C4-2B (cell line): ENCODE results near the gene SEZ6L.

Experiments
- H3K27ac ChIP-seq: fragments of 450-650 bp; 2 replicates; pipeline ENCODE4 v1.5.1; 2017
- ZFX ChIP-seq: fragments of 450-650 bp; IDR thresholded peaks from 2 replicates; pipeline ENCODE4 v1.6.1; 2017
- TF ChIP-seq, protein P1 (sequence below): fragments of 450-650 bp; conservative IDR thresholded peaks from 2 replicates; pipeline ENCODE4 v1.5.1; 2017; ENCODE audit warnings: mild to moderate bottlenecking

SEZ6L gene

GRCh38 chr22:26314171-26314570, 144.9 kb downstream of the SEZ6L start:
- TF ChIP-seq, protein P1, sequence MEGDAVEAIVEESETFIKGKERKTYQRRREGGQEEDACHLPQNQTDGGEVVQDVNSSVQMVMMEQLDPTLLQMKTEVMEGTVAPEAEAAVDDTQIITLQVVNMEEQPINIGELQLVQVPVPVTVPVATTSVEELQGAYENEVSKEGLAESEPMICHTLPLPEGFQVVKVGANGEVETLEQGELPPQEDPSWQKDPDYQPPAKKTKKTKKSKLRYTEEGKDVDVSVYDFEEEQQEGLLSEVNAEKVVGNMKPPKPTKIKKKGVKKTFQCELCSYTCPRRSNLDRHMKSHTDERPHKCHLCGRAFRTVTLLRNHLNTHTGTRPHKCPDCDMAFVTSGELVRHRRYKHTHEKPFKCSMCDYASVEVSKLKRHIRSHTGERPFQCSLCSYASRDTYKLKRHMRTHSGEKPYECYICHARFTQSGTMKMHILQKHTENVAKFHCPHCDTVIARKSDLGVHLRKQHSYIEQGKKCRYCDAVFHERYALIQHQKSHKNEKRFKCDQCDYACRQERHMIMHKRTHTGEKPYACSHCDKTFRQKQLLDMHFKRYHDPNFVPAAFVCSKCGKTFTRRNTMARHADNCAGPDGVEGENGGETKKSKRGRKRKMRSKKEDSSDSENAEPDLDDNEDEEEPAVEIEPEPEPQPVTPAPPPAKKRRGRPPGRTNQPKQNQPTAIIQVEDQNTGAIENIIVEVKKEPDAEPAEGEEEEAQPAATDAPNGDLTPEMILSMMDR: no peak
- no peak for TF ChIP-seq ZFX
- H3K27ac ChIP-seq: no peak overlapping the region

GRCh38 chr22:26314656-26315055, 145.4 kb downstream of the SEZ6L start:
- TF ChIP-seq, protein P1: no peak
- no peak for TF ChIP-seq ZFX
- H3K27ac ChIP-seq: no peak overlapping the region

DNA sequence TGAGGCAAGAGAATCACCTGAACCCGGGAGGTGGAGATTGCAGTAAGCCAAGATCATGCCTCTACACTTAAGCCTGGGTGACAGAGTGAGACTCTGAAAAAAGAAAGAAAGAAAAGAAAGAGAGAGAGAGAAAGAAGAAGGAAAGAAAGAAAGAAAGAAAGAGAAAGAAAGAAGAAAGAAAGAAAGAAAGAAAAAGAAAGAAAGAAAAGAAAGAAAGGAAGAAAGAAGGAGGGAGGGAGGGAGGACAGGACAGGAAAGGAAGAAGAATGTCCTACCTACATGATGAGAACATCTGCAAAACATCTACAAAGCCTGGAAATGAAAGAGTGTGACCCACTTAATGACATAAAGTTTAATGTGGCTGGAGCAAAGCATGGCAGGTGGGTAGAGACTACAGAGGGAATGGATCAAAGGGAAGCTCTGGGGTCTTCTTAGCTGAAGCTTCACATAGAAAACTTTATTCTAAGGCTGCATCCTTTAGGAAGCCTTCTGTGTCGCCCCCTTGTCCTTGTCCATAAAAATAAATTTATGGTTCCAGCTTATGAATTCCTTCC, 147.5 kb downstream of the SEZ6L start:
- no peak overlapping the region for H3K27ac ChIP-seq
- TF ChIP-seq ZFX: no peak
- TF ChIP-seq, protein P1: no peak

- no peak overlapping the region for H3K27ac ChIP-seq
Observed at GRCh38 chr22:26318975-26319374, 149.7 kb downstream of the SEZ6L start.

GRCh38 chr22:26320447-26320846, 151.2 kb downstream of the SEZ6L start:
- H3K27ac ChIP-seq: no peak overlapping the region
- no peak for TF ChIP-seq ZFX

More at GRCh38 chr22:26318975-26319374, 149.7 kb downstream of the SEZ6L start:
- TF ChIP-seq, protein P1: no peak
- TF ChIP-seq ZFX: no peak

DNA sequence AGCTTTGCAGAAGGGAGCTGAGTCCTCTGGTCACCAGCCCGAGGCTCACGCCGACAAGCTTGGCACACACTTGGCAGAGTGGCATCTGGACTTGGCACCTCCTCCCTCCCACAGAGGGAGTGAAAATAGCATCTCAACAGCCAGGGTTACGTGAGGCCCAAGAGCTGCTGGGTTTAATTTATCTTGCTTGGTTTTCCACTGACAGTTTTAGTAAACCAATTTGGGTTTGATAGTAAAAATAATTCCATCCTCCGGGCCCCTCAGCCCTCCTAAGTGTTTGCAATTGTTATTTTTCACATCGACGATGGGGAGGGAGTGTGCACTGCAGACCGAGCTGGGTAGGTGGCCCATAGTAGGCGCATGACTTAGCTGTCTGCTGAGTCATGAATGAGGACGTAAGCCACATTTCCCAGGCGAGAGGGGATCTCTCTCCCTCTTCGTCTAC, 152.2 kb downstream of the SEZ6L start:
- no peak overlapping the region for H3K27ac ChIP-seq
- TF ChIP-seq ZFX: no peak
- TF ChIP-seq, protein P1: no peak

- no peak overlapping the region for H3K27ac ChIP-seq
- TF ChIP-seq, protein P1: no peak
- TF ChIP-seq ZFX: no peak
Observed at GRCh38 chr22:26322179-26322905, 153.1 kb downstream of the SEZ6L start.
